GM18499 (cell line): Measurements from ENCODE around the gene BMPR1B.
"Not testable (repeated sequence)": the region's sequence is repeated elsewhere in the genome, so short reads cannot be mapped to it uniquely, and the experiment has no call there.

Source experiments
- ATAC-seq: cut with Tn5 transposase; IDR thresholded peaks from one replicate; pipeline ENCODE4 v1.9.1; 2021; ENCODE audit warnings: moderate number of reproducible peaks; ENCODE audit not compliant: insufficient read depth, unreplicated experiment

The BMPR1B gene

DNA sequence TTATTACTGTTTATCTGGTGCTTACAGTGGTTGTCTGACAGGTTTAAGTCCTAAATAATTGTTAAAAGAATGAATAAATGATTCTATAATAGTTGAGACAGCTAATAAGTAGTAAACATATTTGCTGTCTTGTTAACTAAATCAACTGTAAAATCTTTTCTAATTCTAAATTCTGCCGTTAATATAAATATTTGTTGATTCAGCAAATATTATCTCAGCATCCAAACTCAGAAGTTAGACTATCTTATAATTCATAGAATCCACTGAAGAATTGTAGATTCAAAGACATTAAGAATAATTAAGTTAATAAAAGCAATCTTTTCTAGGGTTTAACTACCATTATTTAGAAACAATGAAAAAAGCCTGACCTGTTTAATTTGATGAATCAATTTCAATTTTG is 256.3 kb downstream of the BMPR1B start:
- ATAC-seq, result no peak

- ATAC-seq, result no peak
Measured at GRCh38 chr4:95017305-95018064, 259.7 kb downstream of the BMPR1B start.

DNA sequence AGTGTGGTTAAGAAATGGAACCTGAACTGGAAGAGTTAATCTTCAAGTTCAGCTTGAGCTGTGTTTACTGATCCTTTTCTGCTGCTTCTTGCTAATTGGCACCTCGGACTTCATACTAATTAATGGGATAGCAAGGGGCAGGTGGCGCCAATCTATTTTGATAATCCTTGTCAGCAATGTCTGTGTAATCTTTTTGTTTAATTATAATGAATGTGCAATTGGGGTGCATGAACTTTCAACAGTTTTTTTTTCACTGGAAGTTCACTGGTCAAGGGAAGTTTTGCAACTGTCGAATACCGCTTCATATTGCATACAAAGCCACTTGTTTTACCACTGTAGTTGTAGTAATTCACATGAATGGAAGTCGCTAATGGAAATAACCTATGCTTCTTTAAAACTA is 261.0 kb downstream of the BMPR1B start:
- ATAC-seq, result no peak

DNA sequence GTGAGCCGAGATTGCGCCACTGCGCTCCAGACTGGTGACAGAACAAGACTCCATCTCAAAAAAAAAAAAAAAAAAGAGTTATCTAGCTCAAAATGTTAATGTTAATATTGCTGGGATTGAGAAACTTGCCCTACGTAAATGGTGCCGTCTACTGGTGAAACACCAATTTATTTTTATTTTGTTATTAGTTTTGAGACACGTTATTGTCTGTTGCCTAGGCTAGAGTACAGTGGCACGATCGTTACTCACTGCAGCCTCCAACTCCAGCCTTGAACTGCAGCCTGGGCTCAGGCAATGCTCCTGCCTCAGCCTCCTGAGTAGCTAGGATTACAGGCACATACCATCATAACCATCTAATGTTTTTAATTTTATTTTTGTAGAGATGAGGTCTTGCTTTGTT is 262.8 kb downstream of the BMPR1B start:
- no peak for ATAC-seq

- ATAC-seq, result no peak
Measured at GRCh38 chr4:95021099-95021498, 263.3 kb downstream of the BMPR1B start.

DNA sequence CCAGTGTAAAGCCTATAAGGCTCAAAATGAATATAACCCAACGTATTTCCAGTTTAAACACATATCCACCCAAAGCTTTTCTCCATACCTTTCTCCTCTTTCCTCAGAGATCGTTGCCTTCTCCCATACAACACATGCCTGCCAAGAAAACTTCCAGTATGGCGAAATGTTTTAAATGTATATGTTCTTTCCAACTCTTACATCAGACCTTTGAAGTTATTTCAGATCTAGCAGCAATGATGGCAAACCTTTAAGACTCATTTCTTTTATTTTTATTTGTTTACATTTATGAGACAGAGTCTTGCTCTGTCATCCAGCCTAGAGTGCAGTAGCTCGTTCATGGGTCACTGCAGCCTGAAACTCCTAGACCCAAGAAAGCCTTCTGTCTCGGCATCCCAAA is 265.4 kb downstream of the BMPR1B start:
- ATAC-seq, result no peak

GRCh38 chr4:95027905-95028618 is 270.3 kb downstream of the BMPR1B start:
- no peak for ATAC-seq

- no peak for ATAC-seq
Measured at GRCh38 chr4:95038791-95039190, 281.0 kb downstream of the BMPR1B start.

DNA sequence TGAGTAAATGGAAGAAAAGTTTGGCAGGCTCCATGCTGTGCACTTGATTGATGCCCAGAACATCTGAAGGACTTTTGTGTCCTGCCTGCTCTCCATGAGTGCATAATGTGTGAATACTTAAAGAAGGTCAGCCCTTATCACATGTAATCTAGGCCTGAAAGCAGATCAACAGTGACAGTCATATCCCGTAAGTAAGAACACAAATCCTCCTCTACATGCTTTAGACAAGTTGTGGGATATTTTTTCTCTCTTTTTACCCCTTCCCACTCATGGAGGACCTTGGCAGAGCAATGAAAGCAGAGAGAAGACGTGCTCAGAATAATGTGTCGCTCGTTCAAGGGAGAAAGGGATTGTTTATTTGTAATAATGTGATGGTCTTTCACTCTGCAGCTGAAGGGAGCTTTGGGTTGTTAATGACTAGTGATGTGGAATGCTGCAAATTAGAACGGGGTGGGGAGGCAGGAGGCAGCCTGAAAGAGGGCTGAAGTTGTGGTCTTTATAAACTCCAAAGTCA is 286.6 kb downstream of the BMPR1B start:
- no peak for ATAC-seq

DNA sequence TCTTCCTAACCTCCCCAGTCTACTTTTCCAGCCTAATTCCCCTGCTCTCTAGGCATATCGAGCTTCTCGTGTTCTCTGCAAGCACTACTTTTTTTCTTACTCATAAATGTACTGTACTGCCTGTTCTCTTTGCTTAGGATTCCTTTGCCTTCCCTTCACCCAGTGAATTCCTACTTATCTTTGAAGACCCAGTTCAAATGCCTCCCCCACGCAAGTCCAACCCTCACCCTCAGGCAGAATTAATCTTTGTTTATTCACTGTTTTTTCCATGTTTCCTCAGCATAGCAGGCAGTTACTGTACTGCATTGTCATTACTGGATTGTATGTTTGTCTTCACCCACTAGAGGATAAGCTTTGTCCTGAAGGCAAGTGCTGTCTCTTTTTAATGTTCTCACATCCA is 287.7 kb downstream of the BMPR1B start:
- ATAC-seq, result no peak

GRCh38 chr4:95048296-95048695 is 290.5 kb downstream of the BMPR1B start:
- ATAC-seq, result no peak

DNA sequence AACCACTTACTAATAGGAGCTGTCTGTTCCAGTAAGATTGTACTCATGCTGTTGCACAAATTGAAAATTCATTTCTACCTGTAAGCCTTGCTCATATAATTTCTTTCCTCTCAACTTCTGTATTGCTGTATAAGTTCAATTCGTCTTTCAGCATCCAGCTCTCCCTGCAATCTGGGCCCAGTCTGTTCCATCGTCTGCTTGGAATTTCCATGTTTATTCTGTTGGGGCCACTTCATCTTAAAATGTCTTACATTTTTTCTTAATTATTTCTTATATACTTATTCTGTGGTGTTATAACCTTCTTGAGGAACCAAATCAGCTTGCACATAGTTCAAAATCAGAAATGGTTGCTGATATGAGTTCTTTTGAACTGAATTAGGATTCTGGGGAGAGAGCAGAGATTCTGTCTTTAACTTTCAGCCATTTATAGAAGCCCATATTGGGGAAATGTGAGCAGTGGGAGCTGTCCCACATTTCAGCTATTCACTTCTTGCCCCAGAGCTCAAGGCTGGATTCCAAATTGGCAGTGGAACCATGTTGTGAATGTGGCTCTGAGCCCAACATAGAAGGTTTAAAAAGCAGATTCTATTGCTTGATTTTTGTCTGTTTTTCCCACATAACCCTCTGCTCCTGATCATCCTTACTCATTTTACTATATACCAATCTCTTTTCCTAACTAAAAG is 291.9 kb downstream of the BMPR1B start:
- no peak for ATAC-seq

DNA sequence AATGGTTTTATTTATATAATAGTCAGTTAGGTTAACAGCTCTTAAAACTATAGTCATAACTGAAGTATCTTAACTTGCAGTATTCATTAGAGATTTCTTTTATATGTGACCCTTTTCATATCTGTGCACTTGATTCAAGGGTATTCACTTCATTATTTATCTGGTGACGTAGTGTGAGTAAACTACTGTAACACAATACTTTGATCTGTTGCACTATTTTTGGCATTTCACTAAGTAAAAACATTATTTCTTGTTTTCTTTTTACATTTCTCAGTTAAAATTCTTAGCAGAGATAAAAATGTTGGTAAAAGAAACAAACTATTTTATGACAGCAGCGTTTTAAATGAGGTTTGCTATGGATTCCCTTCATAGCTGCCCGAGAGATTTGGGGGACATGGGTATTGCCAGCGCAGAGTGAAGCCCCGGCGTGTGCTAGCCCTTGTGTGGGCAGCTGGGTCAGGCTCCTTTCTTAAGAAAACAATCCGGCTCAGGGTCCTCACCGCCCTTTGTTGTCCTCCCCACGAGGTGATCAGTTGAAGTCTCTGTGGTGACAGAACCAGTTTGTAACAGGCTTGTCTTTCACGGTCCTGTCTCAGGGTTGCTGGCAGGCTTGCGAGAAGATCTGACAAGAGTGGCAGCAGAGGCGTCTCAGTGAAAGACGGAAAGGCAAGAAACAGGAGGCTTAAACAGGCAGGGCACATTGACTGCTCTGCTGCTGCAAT is 293.4 kb downstream of the BMPR1B start:
- no peak for ATAC-seq

- ATAC-seq, result no peak
Measured at GRCh38 chr4:95051702-95052020, 293.9 kb downstream of the BMPR1B start.

DNA sequence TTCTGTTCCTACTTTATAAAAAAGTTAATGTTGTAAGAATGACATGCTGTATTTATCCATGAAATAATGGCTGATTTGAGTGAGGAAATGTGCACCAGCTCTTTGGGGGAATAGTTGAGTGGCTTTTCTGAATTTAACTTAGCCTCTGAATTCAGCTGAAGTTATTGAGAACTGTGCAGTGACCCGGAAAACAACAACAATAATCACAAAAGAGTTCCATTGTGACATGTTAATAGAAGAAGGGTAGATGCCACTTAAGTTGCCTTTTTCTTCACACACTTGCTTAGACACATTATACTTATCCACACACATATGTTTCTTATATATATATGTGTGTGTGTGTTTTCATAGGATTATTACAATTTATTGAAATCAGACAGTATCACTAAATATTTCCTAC is 301.2 kb downstream of the BMPR1B start:
- ATAC-seq, result no peak

GRCh38 chr4:95059663-95060062 is 301.9 kb downstream of the BMPR1B start:
- ATAC-seq, result no peak

GRCh38 chr4:95061220-95061619 is 303.5 kb downstream of the BMPR1B start:
- ATAC-seq, result no peak

DNA sequence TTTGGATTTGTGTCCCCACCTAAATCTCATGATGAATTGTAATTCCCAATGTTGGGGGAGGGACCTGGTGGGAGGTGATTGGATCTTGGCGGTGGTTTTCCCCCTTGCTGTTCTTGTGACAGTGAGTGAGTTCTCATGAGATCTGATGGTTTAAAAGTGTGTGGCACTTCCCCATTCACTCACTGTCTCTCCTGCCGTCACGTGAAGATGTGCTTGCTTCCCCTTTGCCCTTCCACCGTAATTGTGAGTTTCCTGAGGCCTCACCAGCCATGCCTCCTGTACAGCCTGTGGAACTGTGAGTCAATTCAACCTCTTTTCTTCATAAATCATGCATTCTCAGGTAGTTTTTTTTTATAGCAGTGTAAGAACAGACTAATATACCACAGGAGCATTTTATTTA is 304.0 kb downstream of the BMPR1B start:
- ATAC-seq, result not testable (repeated sequence)

DNA sequence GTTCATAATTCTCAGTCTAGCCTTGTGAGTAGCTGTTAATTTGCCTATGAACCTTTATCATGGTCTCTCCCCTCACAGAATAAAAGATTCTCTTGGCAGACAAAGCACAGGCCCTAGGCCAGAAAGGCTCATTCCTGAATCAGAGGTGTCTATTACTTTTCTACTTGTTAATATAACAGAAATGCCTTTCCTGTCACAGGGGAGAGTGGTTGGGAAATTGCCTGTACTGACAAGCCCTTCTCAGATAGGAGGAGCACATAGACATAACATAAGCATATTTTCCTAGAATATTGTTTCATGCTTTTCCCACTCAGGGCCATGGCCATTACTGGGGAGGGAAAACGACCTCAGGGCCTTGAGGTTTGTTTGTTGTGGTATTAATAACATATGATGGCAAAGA is 308.3 kb downstream of the BMPR1B start:
- no peak for ATAC-seq

DNA sequence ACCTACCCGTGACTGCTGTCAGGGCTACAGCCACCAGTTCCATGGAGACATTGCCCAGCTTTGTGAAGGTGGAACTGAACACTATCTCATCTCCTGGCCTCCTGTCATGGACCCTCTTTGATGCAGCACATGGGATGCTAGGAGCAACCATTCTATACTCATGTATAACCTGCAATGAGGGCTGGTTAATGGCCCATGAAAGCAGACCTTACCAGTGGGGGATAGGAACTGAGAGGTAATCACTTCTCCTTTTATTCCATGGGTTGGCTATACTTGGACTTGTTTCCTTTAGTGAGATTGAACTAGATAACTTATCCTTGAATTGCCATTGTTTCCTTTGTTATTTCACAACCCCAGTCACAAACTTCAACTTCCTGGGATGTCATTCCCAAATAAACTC is 310.6 kb downstream of the BMPR1B start:
- ATAC-seq, result no peak
